IPS-NIHi7 (cell line): ENCODE results near the gene DNAJC12.
"Not testable (repeated sequence)": the region's sequence is repeated elsewhere in the genome, so short reads cannot be mapped to it uniquely, and the experiment has no call there.

Experiments
- DNase-seq: peaks from one replicate; pipeline ENCODE4 v3.0.0; 2012; ENCODE audit warnings: mixed read lengths; ENCODE audit errors: extremely low spot score

The DNAJC12 gene

DNA sequence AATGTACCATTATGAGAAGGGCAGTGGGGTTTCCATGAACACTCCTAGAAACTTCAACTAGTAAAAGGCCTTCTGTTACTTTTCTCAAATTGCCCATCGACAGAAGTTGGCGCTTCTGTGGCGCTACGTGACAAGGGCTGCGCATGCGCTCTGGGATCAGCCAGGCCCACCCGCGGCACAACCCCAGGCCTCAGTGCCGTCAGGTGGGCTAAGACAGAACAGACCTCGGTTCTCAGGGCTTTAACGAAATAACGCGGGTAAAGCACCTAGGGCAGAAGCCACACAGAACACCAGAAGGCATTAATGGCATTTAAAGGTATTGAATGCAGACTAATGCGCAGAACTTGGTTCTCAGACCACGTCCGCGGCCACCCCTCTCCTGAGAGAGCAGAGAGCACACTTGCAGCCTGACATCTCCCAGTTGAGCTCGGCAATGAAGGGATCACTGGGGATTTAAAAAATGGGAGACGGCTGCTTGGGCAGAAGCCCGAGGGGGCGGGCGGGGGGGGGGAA, 74.4 kb downstream of the DNAJC12 start:
- peak; percentile 81 for DNase-seq

DNA sequence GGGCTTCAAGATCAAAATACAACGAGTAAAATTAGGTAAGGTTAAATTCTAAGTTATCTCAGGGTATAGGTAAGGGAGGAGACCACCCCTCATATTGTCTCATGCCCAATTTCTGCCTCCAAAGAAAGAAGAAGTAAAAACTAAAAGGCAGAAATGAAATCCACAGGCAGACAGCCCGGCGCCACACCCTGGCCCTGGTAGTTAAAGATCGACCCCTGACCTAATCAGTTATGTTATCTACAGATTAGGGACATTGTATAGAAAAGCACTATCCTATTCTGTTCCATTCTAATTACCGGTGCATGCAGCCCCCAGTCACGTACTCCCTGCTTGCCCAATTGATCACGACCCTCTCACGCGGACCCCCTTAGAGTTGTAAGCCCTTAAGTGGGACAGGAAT, 75.4 kb downstream of the DNAJC12 start:
- not testable (repeated sequence) for DNase-seq

DNA sequence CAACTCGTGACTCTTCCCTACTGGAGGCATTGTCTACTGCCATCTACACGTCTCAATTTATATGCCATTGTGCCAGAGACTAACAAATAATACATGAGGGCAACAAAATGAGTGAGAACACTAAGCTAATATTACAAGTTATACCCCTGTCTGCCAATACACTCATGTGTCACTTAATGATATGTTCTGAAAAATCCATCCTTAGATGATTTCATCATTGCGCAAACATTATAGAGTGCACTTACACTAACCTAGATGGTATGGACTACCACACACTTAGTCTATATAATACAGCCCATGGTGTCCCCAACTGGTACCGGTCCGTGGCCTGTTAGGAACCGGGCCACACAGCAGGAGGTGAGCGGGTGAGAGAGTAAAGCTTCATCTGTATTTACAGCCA, 77.7 kb downstream of the DNAJC12 start:
- DNase-seq = no peak
